Trophoblast cell (in vitro differentiated cells and primary cell): ENCODE results near the gene STAT5A.

ENCODE experiments used
- DNase-seq, 2 donors: peaks; one replicate each; pipeline ENCODE4 v3.0.0-alpha.2; 2016
- H2AFZ ChIP-seq: 2 replicates; pipeline ENCODE4 v1.6.1; 2013; ENCODE audit warnings: low read length, moderate library complexity, mild to moderate bottlenecking; ENCODE audit not compliant: insufficient read depth, poor library complexity
- H2AK5ac ChIP-seq: 2 replicates; pipeline ENCODE4 v1.6.1; 2013; ENCODE audit warnings: mild to moderate bottlenecking, low read length
- H2BK120ac ChIP-seq: 2 replicates; pipeline ENCODE4 v1.6.1; 2013; ENCODE audit warnings: low read length, mild to moderate bottlenecking, moderate library complexity; ENCODE audit not compliant: insufficient read depth, poor library complexity
- H2BK12ac ChIP-seq: 2 replicates; pipeline ENCODE4 v1.6.1; 2013; ENCODE audit warnings: mild to moderate bottlenecking, low read length, moderate library complexity
- H2BK5ac ChIP-seq: 2 replicates; pipeline ENCODE4 v1.6.1; 2013; ENCODE audit warnings: low read length, low read depth, moderate library complexity, mild to moderate bottlenecking; ENCODE audit not compliant: poor library complexity
- H3K14ac ChIP-seq: 2 replicates; pipeline ENCODE4 v1.6.1; 2013; ENCODE audit warnings: mild to moderate bottlenecking, low read length
- H3K18ac ChIP-seq: 2 replicates; pipeline ENCODE4 v1.6.1; 2013; ENCODE audit warnings: mild to moderate bottlenecking, low read length
- H3K23ac ChIP-seq: 2 replicates; pipeline ENCODE4 v1.6.1; 2013; ENCODE audit warnings: low read length
- H3K27ac ChIP-seq: 2 replicates; pipeline ENCODE4 v1.5.1; 2013; ENCODE audit warnings: low read depth, mild to moderate bottlenecking, inconsistent platforms, low read length, moderate library complexity
- H3K27me3 ChIP-seq: 2 replicates; pipeline ENCODE4 v1.6.1; 2013; ENCODE audit warnings: inconsistent platforms, mild to moderate bottlenecking, low read length, moderate library complexity; ENCODE audit not compliant: insufficient read depth
- H3K36me3 ChIP-seq, 2 experiments: 1 replicate in 1 of 2; 2 replicates in 1 of 2; pipeline ENCODE4 v1.6.1; 2013; ENCODE audit warnings: low read length in 2 of 2, mild to moderate bottlenecking in 2 of 2, moderate library complexity in 1 of 2; ENCODE audit not compliant: insufficient read depth in 2 of 2, control insufficient read depth in 1 of 2
- H3K4ac ChIP-seq: 2 replicates; pipeline ENCODE4 v1.6.1; 2013; ENCODE audit warnings: low read depth, mild to moderate bottlenecking, low read length, moderate library complexity
- H3K4me1 ChIP-seq, 2 experiments: 1 replicate in 1 of 2; 2 replicates in 1 of 2; pipeline ENCODE4 v1.6.1; 2013; ENCODE audit warnings: low read length in 2 of 2, mild to moderate bottlenecking in 2 of 2, moderate library complexity in 1 of 2; ENCODE audit not compliant: insufficient read depth in 2 of 2, control insufficient read depth in 1 of 2
- H3K4me2 ChIP-seq: 2 replicates; pipeline ENCODE4 v1.6.1; 2013; ENCODE audit warnings: inconsistent platforms, mild to moderate bottlenecking, low read length, moderate library complexity
- H3K4me3 ChIP-seq: 2 replicates; pipeline ENCODE4 v1.5.1; 2013; ENCODE audit warnings: mild to moderate bottlenecking, low read depth, low read length, inconsistent platforms
- H3K79me1 ChIP-seq: one replicate; pipeline ENCODE4 v1.6.1; 2013; ENCODE audit warnings: low read length
- H3K79me2 ChIP-seq: 2 replicates; pipeline ENCODE4 v1.6.1; 2013; ENCODE audit warnings: low read length, mild to moderate bottlenecking; ENCODE audit not compliant: control insufficient read depth, insufficient read depth, poor library complexity
- H3K9ac ChIP-seq: 2 replicates; pipeline ENCODE4 v1.6.1; 2013; ENCODE audit warnings: mild to moderate bottlenecking, low read length
- H3K9me3 ChIP-seq: 2 replicates; pipeline ENCODE4 v1.6.1; 2013; ENCODE audit warnings: low read depth, mild to moderate bottlenecking, control low read depth, inconsistent platforms, low read length; ENCODE audit not compliant: insufficient read depth
- H4K12ac ChIP-seq: 2 replicates; pipeline ENCODE4 v1.6.1; 2013; ENCODE audit warnings: low read depth, mild to moderate bottlenecking, low read length, moderate library complexity
- H4K8ac ChIP-seq: 2 replicates; pipeline ENCODE4 v1.6.1; 2013; ENCODE audit warnings: low read depth, mild to moderate bottlenecking, low read length, moderate library complexity
- H4K91ac ChIP-seq: one replicate; pipeline ENCODE4 v1.6.1; 2013; ENCODE audit warnings: low read depth, mild to moderate bottlenecking, low read length, moderate library complexity
- WGBS: extraction: QIAGEN DNeasy Blood & Tissue Kit; methylation state at CpG from one replicate; pipeline ENCODE4 v1.1.7; 2013; ENCODE audit warnings: missing lambda C conversion rate; ENCODE audit not compliant: insufficient read length, insufficient coverage; ENCODE audit errors: extremely low coverage; 5-methylcytosine and 5-hydroxymethylcytosine counted together

The STAT5A gene

GRCh38 chr17:42306385-42306667 lies 18.0 kb downstream of the STAT5A start:
- Histone ChIP-seq H4K8ac (no peak overlapping the region), H3K4me3 (no peak overlapping the region), H4K12ac (no peak overlapping the region), H3K23ac (no peak overlapping the region), H3K4ac (no peak overlapping the region), H2AFZ (no peak overlapping the region), H3K14ac (no peak overlapping the region), H2BK120ac (no peak overlapping the region), H3K27ac (no peak overlapping the region), H3K4me1 (peaks cover 4 to 5% of the 10 kb centered on the region in 2 experiments), H3K79me1 (no peaks in the 10 kb centered on the region), H4K91ac (no peak overlapping the region), H3K18ac (no peak overlapping the region), H3K79me2 (no peaks in the 10 kb centered on the region), H3K9me3 (no peaks in the 10 kb centered on the region), H3K9ac (no peak overlapping the region), H2BK12ac (no peak overlapping the region), H3K4me2 (no peak overlapping the region), H3K36me3 (no peaks in the 10 kb centered on the region), H2AK5ac (no peak overlapping the region), H2BK5ac (no peak overlapping the region), H3K27me3 (no peaks in the 10 kb centered on the region)
- no CpG with 5 or more reads among the region's 5 CpGs for WGBS
- DNase-seq: no peak

DNA sequence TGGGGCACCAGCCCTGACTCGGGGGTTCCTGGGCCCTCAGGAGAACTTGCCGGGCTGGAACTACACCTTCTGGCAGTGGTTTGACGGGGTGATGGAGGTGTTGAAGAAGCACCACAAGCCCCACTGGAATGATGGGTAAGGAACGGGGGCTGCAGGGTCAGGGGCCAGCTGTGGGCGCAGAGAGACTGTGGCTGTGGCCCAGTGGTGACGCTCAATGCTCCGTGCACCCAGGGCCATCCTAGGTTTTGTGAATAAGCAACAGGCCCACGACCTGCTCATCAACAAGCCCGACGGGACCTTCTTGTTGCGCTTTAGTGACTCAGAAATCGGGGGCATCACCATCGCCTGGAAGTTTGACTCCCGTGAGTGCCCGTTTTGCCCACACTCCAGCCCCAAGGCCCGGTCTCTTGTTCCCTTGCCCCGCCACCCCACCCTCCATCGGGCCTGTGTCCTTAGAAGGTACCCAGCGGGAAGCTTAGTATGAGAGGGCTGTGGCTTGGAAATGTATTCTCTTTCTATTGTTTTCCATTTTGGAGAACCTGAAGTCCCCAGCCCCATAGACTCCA lies 19.1 kb downstream of the STAT5A start:
- no peak overlapping the region for H2AFZ ChIP-seq
- H2BK120ac ChIP-seq: no peak overlapping the region
- H4K91ac ChIP-seq: no peak overlapping the region
- no peak overlapping the region for H3K14ac ChIP-seq
- no CpG with 5 or more reads among the region's 19 CpGs for WGBS
- H3K79me2 ChIP-seq: no peaks in the 10 kb centered on the region
- no peaks in the 10 kb centered on the region for H3K27me3 ChIP-seq
- H3K36me3 ChIP-seq: no peaks in the 10 kb centered on the region
- DNase-seq: no peak
- H3K27ac ChIP-seq: no peak overlapping the region
- H3K18ac ChIP-seq: no peak overlapping the region
- H3K9ac ChIP-seq: no peak overlapping the region
- peaks cover 11 to 13% of the 10 kb centered on the region in 2 experiments for H3K4me1 ChIP-seq
- no peak overlapping the region for H2BK12ac ChIP-seq
- H4K12ac ChIP-seq: no peak overlapping the region
- H3K4ac ChIP-seq: no peak overlapping the region
- H3K4me3 ChIP-seq: no peak overlapping the region
- H2BK5ac ChIP-seq: no peak overlapping the region
- H2AK5ac ChIP-seq: no peak overlapping the region
- no peak overlapping the region for H3K4me2 ChIP-seq
- no peak overlapping the region for H3K23ac ChIP-seq
- H4K8ac ChIP-seq: no peak overlapping the region
- no peaks in the 10 kb centered on the region for H3K9me3 ChIP-seq
- no peaks in the 10 kb centered on the region for H3K79me1 ChIP-seq

DNA sequence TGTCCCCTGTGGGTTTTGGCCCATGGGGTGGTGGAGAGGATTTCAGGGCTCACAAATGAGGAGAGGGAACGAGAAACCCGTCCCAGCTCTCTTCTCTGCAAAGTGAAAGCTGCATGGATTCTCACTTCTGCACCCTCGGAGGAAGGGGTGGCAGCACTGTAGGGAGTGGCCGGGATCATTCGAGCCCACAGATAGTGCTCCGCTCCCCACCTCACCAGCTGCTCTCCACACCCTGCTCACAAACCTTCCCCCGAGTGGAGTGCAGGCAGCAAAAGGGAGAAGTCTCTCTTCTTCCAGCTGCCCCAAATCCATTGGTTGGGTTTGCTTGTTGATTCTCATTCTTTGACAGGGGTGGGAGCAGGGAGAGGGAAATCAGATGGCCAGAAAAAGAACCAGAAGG lies 20.1 kb downstream of the STAT5A start:
- no peak overlapping the region for H2BK120ac ChIP-seq
- H4K8ac ChIP-seq: no peak overlapping the region
- H3K79me2 ChIP-seq: no peaks in the 10 kb centered on the region
- H2BK12ac ChIP-seq: no peak overlapping the region
- no peak overlapping the region for H3K4me2 ChIP-seq
- H3K18ac ChIP-seq: no peak overlapping the region
- no peak overlapping the region for H3K27ac ChIP-seq
- H3K9me3 ChIP-seq: no peaks in the 10 kb centered on the region
- no peak overlapping the region for H3K9ac ChIP-seq
- no peak overlapping the region for H2AFZ ChIP-seq
- H2BK5ac ChIP-seq: no peak overlapping the region
- no peak overlapping the region for H4K91ac ChIP-seq
- no peaks in the 10 kb centered on the region for H3K79me1 ChIP-seq
- DNase-seq: no peak
- no peak overlapping the region for H2AK5ac ChIP-seq
- H4K12ac ChIP-seq: no peak overlapping the region
- H3K23ac ChIP-seq: no peak overlapping the region
- no peaks in the 10 kb centered on the region for H3K27me3 ChIP-seq
- H3K4me3 ChIP-seq: no peak overlapping the region
- H3K36me3 ChIP-seq: no peaks in the 10 kb centered on the region
- peaks cover 11 to 15% of the 10 kb centered on the region in 2 experiments for H3K4me1 ChIP-seq
- no peak overlapping the region for H3K14ac ChIP-seq
- no CpG with 5 or more reads among the region's 7 CpGs for WGBS
- no peak overlapping the region for H3K4ac ChIP-seq

- H3K4me1 ChIP-seq: peaks cover 11 to 15% of the 10 kb centered on the region in 2 experiments
- no peaks in the 10 kb centered on the region for H3K79me2 ChIP-seq
- no peak overlapping the region for H3K14ac ChIP-seq
- H3K9me3 ChIP-seq: peaks cover 2% of the 10 kb centered on the region
- no peak overlapping the region for H2BK5ac ChIP-seq
- peaks cover 3 to 4% of the 10 kb centered on the region in 2 experiments for H3K36me3 ChIP-seq
- DNase-seq: no peak
- H3K23ac ChIP-seq: no peak overlapping the region
- no peak overlapping the region for H3K4me3 ChIP-seq
- no peak overlapping the region for H3K4ac ChIP-seq
- H2AFZ ChIP-seq: no peak overlapping the region
- no peak overlapping the region for H3K18ac ChIP-seq
- no peak overlapping the region for H4K8ac ChIP-seq
- no peak overlapping the region for H2BK120ac ChIP-seq
- H2BK12ac ChIP-seq: no peak overlapping the region
- no peaks in the 10 kb centered on the region for H3K27me3 ChIP-seq
- WGBS: no CpG with 5 or more reads among the region's 9 CpGs
- H3K4me2 ChIP-seq: no peak overlapping the region
- no peaks in the 10 kb centered on the region for H3K79me1 ChIP-seq
- no peak overlapping the region for H2AK5ac ChIP-seq
- H3K9ac ChIP-seq: no peak overlapping the region
- H4K12ac ChIP-seq: no peak overlapping the region
- no peak overlapping the region for H3K27ac ChIP-seq
- H4K91ac ChIP-seq: no peak overlapping the region
These were observed 20.8 kb downstream of the STAT5A start for GRCh38 chr17:42309142-42309541.
